EL (cell line): ENCODE measurements around the gene FAM221B.

Source experiments
- DNase-seq: peaks from one replicate; pipeline ENCODE4 v3.0.0-alpha.2; 2016

Gene FAM221B

DNA sequence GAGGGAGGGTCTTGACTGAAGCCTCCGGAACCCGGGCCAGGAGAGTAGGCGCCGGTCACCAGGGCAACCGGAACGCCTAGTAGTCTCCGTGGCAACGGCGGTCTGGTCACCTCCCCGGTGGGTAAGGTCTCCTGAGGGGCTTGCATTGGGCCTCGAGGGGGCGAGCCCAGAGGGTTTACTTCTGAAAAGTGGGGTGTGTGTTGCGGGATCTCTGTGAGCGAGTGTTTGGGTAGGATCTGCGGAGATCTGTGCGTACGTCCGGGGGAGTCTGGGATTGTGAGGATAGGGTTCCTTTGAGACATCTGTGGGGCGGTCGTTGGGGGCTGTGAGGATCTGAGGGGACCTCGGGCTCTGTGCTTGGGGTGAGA, at the start of gene FAM221B:
Gene FAM221B (minus strand): TSS at position 17 of the 368 bp plus-strand sequence. CDS start 2,571 bp downstream, outside the sequence.
- no peak for DNase-seq

DNA sequence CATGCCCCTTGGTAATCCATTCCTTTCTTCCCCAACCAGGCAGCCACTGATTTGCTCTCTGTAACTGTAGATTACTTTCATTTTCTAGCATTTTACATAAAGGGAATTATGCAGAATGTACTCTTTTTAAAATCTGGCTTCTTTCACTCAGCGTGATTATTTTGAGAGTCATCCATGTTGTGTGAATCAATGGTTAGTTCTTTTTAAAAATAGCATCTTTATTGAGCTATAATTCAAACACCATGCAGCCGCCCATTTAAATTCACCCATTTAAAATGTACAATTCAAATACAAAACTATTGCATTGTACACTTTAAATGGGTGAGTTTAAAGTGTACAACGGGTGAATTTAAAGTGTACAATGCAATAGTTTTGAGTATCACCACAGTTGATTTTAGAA, 44.0 kb upstream of the FAM221B start:
- DNase-seq = no peak

DNA sequence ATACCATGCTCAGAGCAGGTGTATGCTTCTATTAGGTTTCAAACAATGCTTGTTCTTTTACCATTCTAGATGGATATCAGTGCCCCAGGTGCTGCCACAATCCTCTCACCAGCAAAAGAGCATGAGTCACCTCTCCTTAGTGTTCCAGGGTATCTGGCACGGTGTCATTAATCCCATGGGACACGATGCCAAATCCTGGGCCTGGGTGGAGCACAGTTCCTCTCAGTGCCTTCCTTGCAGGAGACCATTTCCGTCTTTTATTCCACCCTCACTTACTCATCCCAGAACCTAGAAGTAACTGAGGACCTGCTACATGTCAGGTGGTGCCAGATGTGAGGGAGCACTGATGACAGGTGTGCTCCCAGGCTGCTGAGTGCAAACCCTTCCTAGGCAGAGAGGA, 43.0 kb upstream of the FAM221B start:
- no peak for DNase-seq

DNA sequence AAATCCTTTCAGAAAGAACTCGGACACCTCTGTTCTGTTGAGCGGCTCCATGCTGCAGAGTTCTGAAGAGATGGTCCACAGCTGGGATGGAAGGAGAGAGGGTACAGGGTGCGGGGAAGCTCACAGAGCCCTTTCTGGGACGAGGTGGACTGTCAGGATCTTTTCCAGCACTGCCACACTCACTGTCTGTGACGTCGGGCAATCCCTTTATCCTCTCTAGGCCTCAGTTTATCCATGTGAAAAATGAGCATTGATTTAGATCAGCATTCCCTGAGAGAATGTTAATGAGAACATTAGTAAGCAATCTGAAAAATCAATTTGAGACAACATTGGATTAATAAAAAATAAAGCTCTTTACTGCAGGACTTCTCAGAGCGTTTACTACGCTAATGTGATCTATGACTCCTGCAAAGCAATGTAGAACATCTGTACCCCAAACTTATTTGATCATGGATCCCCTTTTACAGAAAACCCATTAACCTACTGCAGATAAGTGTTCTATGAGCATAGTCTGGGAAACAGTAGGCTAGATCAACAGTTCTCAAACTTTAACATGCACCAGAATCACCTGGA, 41.9 kb upstream of the FAM221B start, which contains the start of gene OR13J1:
Gene OR13J1 (minus strand): TSS at position 51 of the 573 bp plus-strand sequence. CDS start 0 bp downstream, at position 51.
- DNase-seq = no peak

- no peak for DNase-seq
These were observed 41.2 kb upstream of the FAM221B start for GRCh38 chr9:35869621-35870216.

- DNase-seq = no peak
These were observed 40.4 kb upstream of the FAM221B start for GRCh38 chr9:35868933-35869332.

DNA sequence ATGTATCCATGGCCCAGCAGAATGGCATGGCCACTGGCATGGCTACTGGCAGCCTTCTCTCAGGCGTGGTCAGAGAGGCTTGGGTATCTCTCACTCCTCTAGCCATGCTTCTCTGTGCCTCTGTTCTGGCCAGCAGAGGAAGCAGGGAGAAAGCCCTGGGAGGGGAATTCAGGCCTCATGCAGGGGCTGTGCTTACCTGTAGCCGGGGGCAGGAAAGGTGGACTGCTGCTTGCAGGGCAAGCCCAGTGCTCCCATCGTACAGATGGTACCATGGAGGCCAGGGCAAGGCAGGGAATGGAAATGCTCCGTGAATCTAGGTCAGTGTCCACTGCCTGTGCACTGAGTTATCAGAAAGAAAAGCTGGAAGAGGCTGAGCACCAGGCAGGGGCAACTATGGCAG, 39.0 kb upstream of the FAM221B start:
- DNase-seq = no peak

DNA sequence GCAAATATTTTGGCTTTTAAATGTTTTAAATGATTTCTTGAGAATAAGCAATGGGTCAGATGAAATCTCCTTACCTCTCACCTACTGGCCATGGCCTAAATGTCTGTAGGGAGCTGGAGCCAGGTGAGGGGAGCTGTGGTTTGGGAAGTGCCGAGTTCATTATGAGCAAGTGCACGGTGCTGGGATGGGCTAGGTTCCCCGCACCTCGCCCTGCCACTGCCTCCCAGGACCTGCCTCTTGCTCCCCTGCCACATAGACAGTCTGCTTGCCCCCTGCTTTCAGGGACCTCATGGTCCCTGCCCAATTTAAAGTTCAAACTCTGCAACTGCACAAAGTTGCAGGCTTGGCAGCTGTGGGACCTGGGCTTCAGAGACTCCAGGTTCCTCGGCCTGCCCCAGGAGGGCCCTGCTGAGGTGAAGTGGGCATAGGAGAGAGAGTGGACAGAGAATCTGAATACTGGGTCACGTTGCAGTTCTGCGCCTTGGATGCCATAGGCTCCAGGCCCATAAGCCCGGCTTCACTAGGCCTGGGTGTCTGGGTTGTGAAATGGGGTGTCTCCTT, 36.2 kb upstream of the FAM221B start:
- DNase-seq = no peak

DNA sequence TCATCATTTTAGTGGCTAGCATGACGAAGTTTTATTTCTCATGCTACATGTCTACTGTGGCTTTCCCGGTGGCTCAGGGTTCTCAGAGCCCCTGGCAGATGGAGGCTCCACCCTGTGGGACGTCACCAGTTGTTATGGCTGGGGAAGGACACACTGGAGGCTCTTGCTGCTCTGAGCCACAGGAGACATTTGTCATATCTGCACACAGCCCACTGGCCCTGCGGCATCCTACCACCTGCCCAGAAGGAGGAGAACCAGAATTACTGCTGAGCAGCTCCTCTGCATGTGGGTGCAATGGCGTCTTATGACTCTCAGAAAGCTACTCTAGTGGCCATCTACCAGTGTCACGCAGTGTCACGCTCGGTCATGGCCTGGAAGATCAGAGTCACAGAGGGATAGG, 35.1 kb upstream of the FAM221B start:
- no peak for DNase-seq

GRCh38 chr9:35862328-35862727, 33.8 kb upstream of the FAM221B start:
- DNase-seq = no peak

- no peak for DNase-seq
These were observed 32.8 kb upstream of the FAM221B start for GRCh38 chr9:35861161-35861897.

DNA sequence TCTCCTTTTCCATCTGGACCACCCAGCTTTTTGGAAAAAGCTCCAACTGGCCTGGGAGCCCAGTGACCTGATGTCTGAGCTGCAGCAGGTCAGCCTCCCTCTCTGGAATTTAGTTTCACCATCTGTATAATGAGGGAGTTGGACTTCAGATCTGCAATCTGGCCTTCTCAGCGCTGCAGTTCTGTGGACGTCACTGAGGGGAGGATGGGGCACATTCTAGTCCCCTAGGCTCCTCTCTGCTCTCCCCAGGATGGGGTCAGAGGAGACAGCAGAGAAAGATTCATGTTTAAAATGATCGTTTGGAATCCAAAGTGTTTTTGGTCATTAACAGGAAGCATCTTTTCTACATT, 31.4 kb upstream of the FAM221B start:
- DNase-seq = no peak

DNA sequence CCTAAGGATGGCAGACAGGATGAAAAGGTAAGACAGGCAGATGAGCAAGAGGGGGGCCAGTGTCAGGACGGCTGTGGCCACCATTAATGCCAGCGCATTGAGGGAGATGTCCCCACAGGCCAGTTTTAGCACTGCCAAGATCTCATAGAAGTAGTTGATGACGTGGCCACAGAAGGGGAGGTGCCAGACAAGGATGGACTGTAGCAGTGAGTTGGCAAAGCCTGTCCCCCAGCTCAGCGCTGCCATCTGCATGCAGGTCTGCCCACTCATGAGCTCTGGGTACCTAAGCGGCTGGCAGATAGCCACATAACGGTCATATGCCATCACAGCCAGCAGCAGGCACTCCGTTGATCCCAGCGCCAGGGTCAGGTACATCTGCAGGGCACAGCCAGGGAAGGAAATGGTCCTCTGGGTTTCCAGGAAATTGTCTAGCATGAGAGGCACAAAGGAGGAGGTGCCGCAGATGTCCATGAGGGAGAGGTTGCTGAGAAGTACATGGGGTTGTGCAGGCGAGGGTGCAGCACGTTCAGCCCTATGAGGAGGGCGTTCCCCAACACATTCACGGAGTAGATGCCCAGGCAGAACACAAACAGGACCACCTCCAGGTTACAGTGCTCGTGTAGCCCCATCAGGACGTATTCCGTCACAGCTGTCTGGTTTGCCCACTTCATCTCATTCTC, 30.9 kb upstream of the FAM221B start:
- peak; percentile 13 for DNase-seq

DNA sequence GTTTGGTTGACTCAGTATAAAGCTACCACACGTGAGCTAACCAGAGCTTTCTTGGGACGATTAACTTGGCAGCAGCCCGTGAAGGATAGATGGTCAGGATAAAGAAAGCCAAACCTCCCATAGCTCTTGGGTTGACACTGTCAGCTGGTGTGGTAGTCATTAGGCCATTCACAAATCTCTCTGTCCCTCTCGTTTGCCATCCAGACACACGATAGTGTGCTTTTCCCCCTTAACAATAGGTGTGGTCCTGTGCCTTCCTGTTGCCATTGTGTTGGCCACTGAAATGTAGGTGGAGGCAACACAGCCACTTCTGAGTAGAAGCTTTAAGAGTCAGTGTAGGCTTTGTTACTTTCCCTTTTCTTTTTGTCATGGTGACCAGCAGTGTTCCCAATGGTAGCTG, 29.9 kb upstream of the FAM221B start:
- no peak for DNase-seq

GRCh38 chr9:35856882-35857281, 28.4 kb upstream of the FAM221B start:
- DNase-seq = no peak

DNA sequence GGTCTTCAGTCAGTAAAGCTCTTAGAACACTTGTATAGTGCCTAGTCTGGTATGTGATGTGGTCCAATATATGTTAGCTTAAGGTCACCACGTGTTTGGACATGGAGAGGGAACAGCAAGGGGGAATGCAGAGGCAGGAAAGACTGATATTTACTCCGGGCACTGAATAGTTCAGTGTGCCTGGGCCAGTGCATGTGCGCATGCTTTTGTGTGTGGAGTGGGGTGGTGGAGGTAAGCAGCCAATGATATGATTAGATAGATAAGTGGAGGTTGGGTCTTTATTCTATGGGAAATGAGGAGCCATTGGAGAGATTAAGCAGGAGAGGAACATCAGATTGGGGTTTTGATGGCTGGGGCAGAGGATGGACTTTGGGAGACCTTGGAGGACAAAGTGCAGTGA, 27.7 kb upstream of the FAM221B start:
- no peak for DNase-seq

- DNase-seq = no peak
These were observed 25.7 kb upstream of the FAM221B start for GRCh38 chr9:35854091-35854762.

- DNase-seq = no peak
These were observed 24.6 kb upstream of the FAM221B start for GRCh38 chr9:35852876-35853865.

DNA sequence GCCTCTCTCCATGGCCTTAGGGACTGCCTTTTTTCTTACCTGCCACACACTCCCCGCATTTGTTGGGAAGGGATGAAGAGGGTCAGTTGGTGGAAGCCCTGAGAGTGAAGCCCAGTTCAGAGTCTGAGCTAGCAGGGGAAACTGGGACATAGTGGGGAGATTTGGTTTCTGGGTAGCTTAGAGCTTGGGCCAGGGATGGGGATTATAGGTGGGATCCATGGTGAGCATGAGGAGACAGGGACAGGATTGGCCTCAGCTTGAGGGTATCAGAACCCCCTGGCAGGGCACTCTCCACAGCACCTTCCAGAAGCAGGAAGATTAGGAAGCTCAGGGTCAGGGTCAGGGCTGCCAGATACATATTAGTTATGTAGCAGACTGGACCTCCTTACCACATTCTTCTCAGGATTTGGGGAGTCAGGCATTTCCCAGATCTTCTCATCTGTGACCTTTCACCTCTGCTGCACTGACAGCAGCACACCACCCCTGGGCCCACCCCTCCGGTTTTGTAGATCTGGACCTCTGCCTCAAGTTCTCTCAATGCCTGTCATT, 23.8 kb upstream of the FAM221B start:
- no peak for DNase-seq

- DNase-seq = peak; percentile 89
These were observed 19.4 kb upstream of the FAM221B start for GRCh38 chr9:35847792-35848572.
